ENCODE results near the gene NFIX.

NFIX gene

GRCh38 chr19:13134626-13135025, 139.4 kb downstream of the NFIX start:
- no peak for FAIRE-seq

- no peak for FAIRE-seq
Observed at GRCh38 chr19:13135068-13136062, 140.1 kb downstream of the NFIX start.

- no peak for FAIRE-seq
Observed at GRCh38 chr19:13137290-13137794, 142.1 kb downstream of the NFIX start.

- FAIRE-seq: no peak
Observed at GRCh38 chr19:13138171-13138915, 143.1 kb downstream of the NFIX start.

GRCh38 chr19:13138916-13139198, 143.6 kb downstream of the NFIX start:
- no peak for FAIRE-seq

- no peak for FAIRE-seq
Observed at GRCh38 chr19:13139633-13140311, 144.5 kb downstream of the NFIX start.

GRCh38 chr19:13146763-13147563, 151.7 kb downstream of the NFIX start:
- FAIRE-seq: no peak

Measured in G401.6 (cell line).